Upper lobe of right lung (tissue), 1 donor: Measurements from ENCODE around the gene RS1. TPM values are rescaled to one million over a fixed set of nuclear protein-coding genes. Genes with fewer than 3 reads are reported as not detected.

ENCODE experiments used
- ATAC-seq: fragments of 200-7000 bp; cut with Tn5 transposase; one replicate; pipeline ENCODE4 v1.9.1; 2020; ENCODE audit warnings: mild to moderate bottlenecking, moderate library complexity
- DNase-seq: peaks from one replicate; pipeline ENCODE4 v3.0.0-alpha.2; 2020
- H3K27ac ChIP-seq: fragments of 200-600 bp; one replicate; pipeline ENCODE4 v1.8.0; 2022
- H3K27me3 ChIP-seq: fragments of 200-600 bp; one replicate; pipeline ENCODE4 v1.8.0; 2022; ENCODE audit warnings: mild to moderate bottlenecking
- H3K36me3 ChIP-seq: fragments of 200-600 bp; one replicate; pipeline ENCODE4 v1.8.0; 2022
- H3K4me1 ChIP-seq: fragments of 200-600 bp; one replicate; pipeline ENCODE4 v1.8.0; 2022
- H3K4me3 ChIP-seq: fragments of 200-600 bp; one replicate; pipeline ENCODE4 v1.8.0; 2022; ENCODE audit warnings: mild to moderate bottlenecking
- H3K9me3 ChIP-seq: fragments of 200-600 bp; one replicate; pipeline ENCODE4 v1.8.0; 2022
- CTCF ChIP-seq: fragments of 200-600 bp; IDR thresholded peaks from one replicate; pipeline ENCODE4 v1.8.0; 2022; ENCODE audit warnings: antibody characterized with exemption
- intact Hi-C: fragments of 100-400 bp; cut with DNase I; formaldehyde crosslinking; loops from one replicate; pipeline ENCODE4 v1.11.0; 2022
- total RNA-seq: library from RNA; stranded (reverse); fragmentation: NEBNext Ultra II Directional; extraction: Animal tissue kit (Norgen Biotek cat#: 25700); gene quantifications from one replicate; pipeline ENCODE4 v1.2.1, GENCODE V29; 2021
- donor health status: DM: no; HTN: yes; CAD: no; lungs with severe emphysema.

Gene RS1
- total RNA-seq, 1 donor from 2014 or later: 4.7 TPM

GRCh38 chrX:18676470-18676869 is 4.6 kb upstream of the RS1 start:
- H3K4me3 ChIP-seq: no peak overlapping the region
- DNase-seq: no peak
- no peak for TF ChIP-seq CTCF

GRCh38 chrX:18676050-18676449 is 4.1 kb upstream of the RS1 start:
- Histone ChIP-seq H3K27me3 (no peaks in the 10 kb centered on the region), H3K4me1 (no peaks in the 10 kb centered on the region), H3K9me3 (no peaks in the 10 kb centered on the region), H3K36me3 (no peaks in the 10 kb centered on the region), H3K4me3 (no peak overlapping the region), H3K27ac (no peak overlapping the region)
- no peak for DNase-seq
- no peak for TF ChIP-seq CTCF
- ATAC-seq: no peak
- intact Hi-C loops: no loop called here

More at GRCh38 chrX:18676470-18676869, 4.6 kb upstream of the RS1 start:
- intact Hi-C loops: no loop called here
- H3K36me3 ChIP-seq: no peaks in the 10 kb centered on the region
- H3K27me3 ChIP-seq: no peaks in the 10 kb centered on the region
- H3K27ac ChIP-seq: no peak overlapping the region
- no peaks in the 10 kb centered on the region for H3K9me3 ChIP-seq
- ATAC-seq: no peak
- no peaks in the 10 kb centered on the region for H3K4me1 ChIP-seq

- Histone ChIP-seq H3K9me3 (no peaks in the 10 kb centered on the region), H3K27ac (peak overlapping the region; percentile 88), H3K4me3 (peak overlapping the region; percentile 60), H3K27me3 (no peaks in the 10 kb centered on the region), H3K36me3 (no peaks in the 10 kb centered on the region), H3K4me1 (no peaks in the 10 kb centered on the region)
- intact Hi-C loops: no loop called here
- TF ChIP-seq CTCF: no peak
- DNase-seq (peak; percentile 86), ATAC-seq (peak; percentile 96)
Observed at GRCh38 chrX:18674788-18675735, 3.2 kb upstream of the RS1 start.

GRCh38 chrX:18674417-18674787 is 2.5 kb upstream of the RS1 start:
- H3K4me1 ChIP-seq: no peaks in the 10 kb centered on the region
- intact Hi-C loops: no loop called here
- H3K27ac ChIP-seq: peak overlapping the region; percentile 88
- DNase-seq (peak; percentile 58), ATAC-seq (peak; percentile 58)
- no peaks in the 10 kb centered on the region for H3K9me3 ChIP-seq
- no peak for TF ChIP-seq CTCF
- no peaks in the 10 kb centered on the region for H3K27me3 ChIP-seq
- H3K36me3 ChIP-seq: no peaks in the 10 kb centered on the region
- H3K4me3 ChIP-seq: peak overlapping the region; percentile 60

- H3K36me3 ChIP-seq: no peaks in the 10 kb centered on the region
- no peaks in the 10 kb centered on the region for H3K27me3 ChIP-seq
- intact Hi-C loops: no loop called here
- H3K27ac ChIP-seq: no peak overlapping the region
- no peaks in the 10 kb centered on the region for H3K9me3 ChIP-seq
- H3K4me1 ChIP-seq: no peaks in the 10 kb centered on the region
- peak; percentile 53 for ATAC-seq
- DNase-seq: no peak
- TF ChIP-seq CTCF: no peak
- no peak overlapping the region for H3K4me3 ChIP-seq
Observed at GRCh38 chrX:18668071-18668835, 3.7 kb downstream of the RS1 start.
